ENCODE data around the gene HIPK2.

The HIPK2 gene

DNA sequence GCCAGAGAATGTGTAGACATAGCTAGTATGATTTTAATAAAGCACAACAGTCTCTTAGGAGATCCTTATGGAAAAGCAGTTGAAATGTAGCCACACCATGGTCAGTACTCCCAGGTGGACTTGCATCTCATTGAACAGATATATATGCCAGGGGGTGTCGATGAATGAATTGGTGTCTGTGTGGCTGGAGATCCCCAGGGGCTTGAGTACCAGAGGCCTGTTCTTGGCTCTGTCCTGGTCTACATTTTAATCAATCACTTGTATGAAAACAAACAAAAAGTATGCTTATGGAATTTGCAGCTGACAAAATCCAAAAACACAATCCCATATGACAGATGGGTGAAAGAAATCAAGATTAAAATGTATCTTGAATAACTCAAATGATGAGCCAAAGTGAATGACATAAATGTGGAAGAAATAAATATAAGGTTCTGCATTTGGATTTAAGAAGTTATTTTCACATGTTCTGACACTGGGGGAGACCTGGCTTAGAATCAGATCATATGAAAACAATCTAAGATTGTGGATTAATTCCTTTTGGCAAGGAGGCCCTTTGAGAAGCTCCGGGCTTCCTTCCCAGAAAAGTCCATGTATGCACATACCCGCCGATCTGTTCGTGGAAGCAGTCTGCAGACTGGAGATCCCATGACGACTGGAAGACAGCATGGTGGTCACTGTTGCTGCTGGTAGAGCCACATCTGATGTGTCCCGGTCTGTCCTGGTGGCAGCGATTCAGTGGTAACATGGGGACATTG is 238.7 kb downstream of the HIPK2 start:
- H3K27ac ChIP-seq = no peak overlapping the region
- no peak overlapping the region for H3K9ac ChIP-seq
- H3K79me2 ChIP-seq = no peaks in the 10 kb centered on the region
- H3K36me3 ChIP-seq (ENCODE audit: control insufficient read depth, insufficient read depth, low read length) = no peaks in the 10 kb centered on the region
- no peaks in the 10 kb centered on the region for H3K9me3 ChIP-seq (ENCODE audit: control insufficient read depth, low read length)
- H3K4me1 ChIP-seq = no peaks in the 10 kb centered on the region
- H3K27me3 ChIP-seq (ENCODE audit: control insufficient read depth, insufficient read depth, low read length) = no peaks in the 10 kb centered on the region
- no peak overlapping the region for H2AFZ ChIP-seq
- H3K4me2 ChIP-seq (ENCODE audit: low read length) = no peak overlapping the region
- no peak overlapping the region for H3K4me3 ChIP-seq (ENCODE audit: low read depth, low read length)
- TF ChIP-seq, protein P1, sequence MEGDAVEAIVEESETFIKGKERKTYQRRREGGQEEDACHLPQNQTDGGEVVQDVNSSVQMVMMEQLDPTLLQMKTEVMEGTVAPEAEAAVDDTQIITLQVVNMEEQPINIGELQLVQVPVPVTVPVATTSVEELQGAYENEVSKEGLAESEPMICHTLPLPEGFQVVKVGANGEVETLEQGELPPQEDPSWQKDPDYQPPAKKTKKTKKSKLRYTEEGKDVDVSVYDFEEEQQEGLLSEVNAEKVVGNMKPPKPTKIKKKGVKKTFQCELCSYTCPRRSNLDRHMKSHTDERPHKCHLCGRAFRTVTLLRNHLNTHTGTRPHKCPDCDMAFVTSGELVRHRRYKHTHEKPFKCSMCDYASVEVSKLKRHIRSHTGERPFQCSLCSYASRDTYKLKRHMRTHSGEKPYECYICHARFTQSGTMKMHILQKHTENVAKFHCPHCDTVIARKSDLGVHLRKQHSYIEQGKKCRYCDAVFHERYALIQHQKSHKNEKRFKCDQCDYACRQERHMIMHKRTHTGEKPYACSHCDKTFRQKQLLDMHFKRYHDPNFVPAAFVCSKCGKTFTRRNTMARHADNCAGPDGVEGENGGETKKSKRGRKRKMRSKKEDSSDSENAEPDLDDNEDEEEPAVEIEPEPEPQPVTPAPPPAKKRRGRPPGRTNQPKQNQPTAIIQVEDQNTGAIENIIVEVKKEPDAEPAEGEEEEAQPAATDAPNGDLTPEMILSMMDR (IDR thresholded peaks at IDR 0.05) = no peak

DNA sequence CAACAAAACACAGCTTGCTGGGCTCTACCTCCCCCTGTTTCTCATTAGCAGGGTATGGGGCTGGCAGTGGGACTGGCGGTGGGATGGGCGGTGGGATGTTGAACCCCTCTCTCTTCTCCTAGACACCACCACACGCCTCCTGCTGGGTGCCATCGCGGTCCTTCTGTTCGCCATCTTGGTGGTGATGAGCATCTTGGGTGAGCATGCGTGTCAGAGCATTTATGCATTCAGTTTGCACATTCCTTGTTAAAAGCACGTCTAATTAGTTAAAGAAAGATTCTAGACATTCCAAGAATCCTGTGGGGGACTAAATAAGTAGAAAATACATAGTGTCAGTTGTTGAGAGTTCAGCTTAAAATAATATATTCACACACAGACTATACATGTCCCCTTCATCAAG is 241.6 kb downstream of the HIPK2 start:
- Histone ChIP-seq H3K27me3 (ENCODE audit: control insufficient read depth, insufficient read depth, low read length) (no peaks in the 10 kb centered on the region), H2AFZ (no peak overlapping the region), H3K79me2 (no peaks in the 10 kb centered on the region), H3K4me1 (no peaks in the 10 kb centered on the region), H3K9me3 (ENCODE audit: control insufficient read depth, low read length) (no peaks in the 10 kb centered on the region), H3K9ac (no peak overlapping the region), H3K27ac (no peak overlapping the region), H3K36me3 (ENCODE audit: control insufficient read depth, insufficient read depth, low read length) (no peaks in the 10 kb centered on the region), H3K4me2 (ENCODE audit: low read length) (no peak overlapping the region), H3K4me3 (ENCODE audit: low read depth, low read length) (no peak overlapping the region)
- TF ChIP-seq, protein P1 (IDR thresholded peaks at IDR 0.05) = no peak

DNA sequence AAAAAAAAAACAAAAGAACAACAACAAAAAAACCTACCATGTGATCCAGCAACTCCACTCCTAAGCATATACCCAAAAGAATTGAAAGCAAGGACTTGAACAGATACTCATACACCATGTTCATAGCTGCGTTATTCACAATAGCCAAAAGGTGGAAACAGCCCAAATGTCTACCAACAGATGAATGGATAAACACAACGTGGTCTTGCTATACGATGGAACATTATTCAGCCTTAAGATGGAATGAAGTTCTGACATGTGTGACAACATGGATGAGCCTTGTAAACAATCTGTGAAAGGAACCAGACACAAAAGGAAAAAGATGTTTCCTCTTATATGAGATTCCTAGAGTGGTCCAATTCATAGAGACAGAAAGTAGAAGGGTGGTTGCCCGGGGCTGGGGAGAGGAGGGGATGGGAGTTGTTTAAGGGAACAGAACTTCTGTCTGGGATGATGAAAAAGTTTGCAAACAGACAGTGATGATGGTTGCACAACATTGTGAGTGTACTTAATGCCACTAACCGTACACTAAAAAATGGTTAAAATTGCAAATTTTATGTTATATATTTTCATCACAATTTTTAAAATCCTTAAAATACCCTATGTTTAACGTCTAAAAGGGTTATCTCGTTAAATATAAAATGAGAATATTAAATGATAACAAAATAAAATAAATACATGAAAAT is 242.7 kb downstream of the HIPK2 start:
- no peak overlapping the region for H3K9ac ChIP-seq
- H3K36me3 ChIP-seq (ENCODE audit: control insufficient read depth, insufficient read depth, low read length) = no peaks in the 10 kb centered on the region
- H3K4me1 ChIP-seq = no peaks in the 10 kb centered on the region
- H2AFZ ChIP-seq = no peak overlapping the region
- no peak overlapping the region for H3K4me3 ChIP-seq (ENCODE audit: low read depth, low read length)
- TF ChIP-seq, protein P1 (IDR thresholded peaks at IDR 0.05) = no peak
- H3K79me2 ChIP-seq = no peaks in the 10 kb centered on the region
- H3K27me3 ChIP-seq (ENCODE audit: control insufficient read depth, insufficient read depth, low read length) = no peaks in the 10 kb centered on the region
- H3K9me3 ChIP-seq (ENCODE audit: control insufficient read depth, low read length) = no peaks in the 10 kb centered on the region
- no peak overlapping the region for H3K4me2 ChIP-seq (ENCODE audit: low read length)
- no peak overlapping the region for H3K27ac ChIP-seq

DNA sequence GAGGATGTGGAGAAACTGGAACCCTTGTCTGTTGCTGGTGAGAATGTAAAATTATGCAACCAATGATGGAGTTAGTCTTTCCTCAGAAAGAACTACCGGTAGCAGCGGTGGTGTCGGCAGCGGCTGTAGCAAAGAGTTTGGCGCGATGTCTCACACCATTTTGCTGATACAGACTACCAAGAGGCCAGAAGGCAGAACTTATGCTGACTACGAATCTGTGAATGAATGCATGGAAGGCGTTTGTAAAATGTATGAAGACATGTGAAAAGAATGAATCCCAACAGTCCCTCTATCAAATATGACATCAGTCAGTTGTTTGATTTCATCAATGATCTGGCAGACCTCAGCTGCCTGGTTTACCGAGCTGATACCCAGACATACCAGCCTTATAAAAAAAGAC is 243.7 kb downstream of the HIPK2 start:
- Histone ChIP-seq H3K4me3 (ENCODE audit: low read depth, low read length) (no peak overlapping the region), H3K4me2 (ENCODE audit: low read length) (no peak overlapping the region), H3K27ac (no peak overlapping the region), H3K79me2 (no peaks in the 10 kb centered on the region), H3K9ac (no peak overlapping the region), H3K36me3 (ENCODE audit: control insufficient read depth, insufficient read depth, low read length) (no peaks in the 10 kb centered on the region), H3K9me3 (ENCODE audit: control insufficient read depth, low read length) (no peaks in the 10 kb centered on the region), H2AFZ (no peak overlapping the region), H3K27me3 (ENCODE audit: control insufficient read depth, insufficient read depth, low read length) (no peaks in the 10 kb centered on the region), H3K4me1 (no peaks in the 10 kb centered on the region)
- TF ChIP-seq, protein P1 (IDR thresholded peaks at IDR 0.05) = no peak
